ENCODE results near the gene MTX1.
"Not testable (repeated sequence)": the region's sequence is repeated elsewhere in the genome, so short reads cannot be mapped to it uniquely, and the experiment has no call there.

The MTX1 gene

DNA sequence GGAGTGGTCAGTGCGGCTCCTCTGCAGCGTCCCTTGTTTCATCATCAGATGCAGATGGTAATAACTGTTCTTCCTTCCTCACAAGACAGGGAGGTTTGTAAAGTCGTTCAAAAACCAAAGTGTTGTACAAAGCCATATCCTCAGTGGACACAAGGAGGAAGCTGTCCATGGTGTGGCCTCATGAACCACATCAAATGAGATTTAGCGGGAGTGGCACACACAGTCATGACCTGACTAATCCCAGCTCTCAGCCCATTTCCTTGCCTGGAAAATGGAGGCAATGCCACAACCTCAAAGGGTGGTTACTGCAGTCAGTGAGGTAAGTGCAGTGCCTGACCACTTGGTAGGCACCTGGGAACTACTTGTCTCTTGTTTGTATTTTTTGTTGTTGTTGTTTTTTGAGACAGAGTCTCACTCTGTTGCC lies 33.4 kb downstream of the MTX1 start:
- no peak for DNase-seq

DNA sequence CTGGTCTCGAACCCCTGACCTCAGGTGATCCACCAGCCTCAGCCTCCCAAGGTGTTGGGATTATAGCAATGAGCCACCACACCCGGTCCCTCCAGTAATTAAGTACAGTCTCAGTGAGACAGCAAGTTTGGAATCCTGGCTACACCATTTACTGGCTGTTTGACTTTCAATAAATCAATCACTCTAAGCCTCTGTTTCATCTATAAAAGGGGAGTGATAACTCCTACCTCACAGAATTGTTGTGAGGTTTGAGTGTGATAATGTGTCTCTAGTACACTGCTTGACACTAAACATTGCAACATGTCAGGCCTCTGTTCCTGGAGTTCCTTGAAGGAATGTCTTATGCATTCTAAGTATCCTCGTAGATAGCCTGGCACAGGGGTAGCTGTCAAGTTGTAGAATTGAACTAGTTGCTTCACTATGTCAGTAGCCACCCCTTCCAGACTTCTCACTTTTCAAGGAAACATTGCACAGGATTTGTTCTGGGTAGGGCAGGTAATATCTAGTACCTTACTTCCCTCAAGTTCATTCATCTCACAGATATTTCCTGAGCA lies 34.4 kb downstream of the MTX1 start:
- no peak for DNase-seq

DNA sequence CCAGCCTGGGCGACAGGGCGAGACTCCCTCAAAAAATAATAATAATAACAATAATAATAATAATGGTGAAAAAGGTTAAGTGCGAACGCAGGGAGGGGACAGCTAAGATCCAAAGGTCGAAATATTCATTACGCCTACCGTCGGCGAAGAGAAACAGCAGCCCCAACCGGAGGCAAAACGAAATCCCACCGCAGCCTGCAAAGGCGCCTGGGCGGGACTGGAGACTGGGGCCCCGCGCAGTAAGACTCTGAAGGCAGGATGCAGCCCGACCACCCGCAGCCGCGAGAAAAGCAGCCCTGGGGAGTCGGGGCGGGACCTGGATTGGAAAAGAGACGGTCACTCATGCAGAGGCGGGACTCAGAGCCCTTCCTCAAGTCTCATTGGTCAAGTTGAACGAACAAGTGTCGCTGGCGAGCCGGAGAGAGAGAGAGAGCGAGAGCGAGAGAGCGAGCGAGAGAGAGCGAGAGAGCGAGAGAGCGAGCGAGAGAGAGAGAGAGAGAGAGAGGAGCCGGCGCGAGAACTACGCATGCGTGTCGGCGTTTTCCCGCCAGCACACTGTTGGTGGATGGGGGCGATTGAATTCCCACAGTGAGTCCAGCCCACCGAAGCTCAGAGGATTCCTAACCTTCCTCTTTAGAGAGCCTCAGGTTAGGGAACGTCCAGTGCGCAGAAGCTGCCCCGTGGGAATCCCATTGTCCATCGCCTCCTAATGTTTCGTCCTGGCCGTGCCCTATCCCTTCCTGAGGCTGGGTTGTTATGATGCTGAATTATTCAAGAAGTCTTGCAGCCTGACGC lies 36.1 kb downstream of the MTX1 start:
- DNase-seq: peak; percentile 99

DNA sequence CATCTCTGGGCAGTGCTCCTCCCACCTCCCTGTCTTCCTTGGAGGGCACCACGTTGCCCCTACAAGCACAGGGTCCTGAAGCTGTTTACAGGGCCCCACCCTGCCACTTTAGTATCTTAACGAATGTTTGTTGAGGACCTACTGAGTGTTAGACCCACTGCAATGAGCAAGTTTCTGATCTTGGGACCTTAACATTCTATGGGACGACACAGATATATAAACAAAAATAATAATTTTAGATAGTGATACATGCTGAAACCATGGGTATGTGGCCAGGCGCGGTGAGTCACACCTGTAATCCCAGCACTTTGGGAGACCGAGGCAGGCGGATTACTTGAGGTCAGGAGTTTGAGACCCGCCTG lies 36.6 kb downstream of the MTX1 start:
- no peak for DNase-seq

DNA sequence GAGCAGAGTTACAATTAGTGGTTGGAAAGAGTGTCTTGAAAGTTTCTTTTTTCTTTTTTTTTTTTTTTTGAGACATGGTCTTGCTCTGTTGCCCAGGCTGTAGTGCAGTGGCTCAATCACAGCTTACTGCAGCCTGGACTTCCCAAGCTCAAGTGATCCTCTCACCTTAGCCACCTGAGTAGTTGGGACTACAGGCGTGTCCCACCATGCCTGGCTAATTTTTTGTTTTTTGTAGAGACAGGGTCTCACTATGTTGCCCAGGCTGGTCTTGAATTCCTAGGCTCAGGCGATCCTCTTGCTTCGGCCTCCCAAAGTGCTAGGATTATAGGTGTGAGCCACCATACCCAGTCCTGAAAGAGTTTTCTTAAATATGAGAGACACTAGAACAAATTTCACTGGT lies 38.3 kb downstream of the MTX1 start:
- DNase-seq: not testable (repeated sequence)

DNA sequence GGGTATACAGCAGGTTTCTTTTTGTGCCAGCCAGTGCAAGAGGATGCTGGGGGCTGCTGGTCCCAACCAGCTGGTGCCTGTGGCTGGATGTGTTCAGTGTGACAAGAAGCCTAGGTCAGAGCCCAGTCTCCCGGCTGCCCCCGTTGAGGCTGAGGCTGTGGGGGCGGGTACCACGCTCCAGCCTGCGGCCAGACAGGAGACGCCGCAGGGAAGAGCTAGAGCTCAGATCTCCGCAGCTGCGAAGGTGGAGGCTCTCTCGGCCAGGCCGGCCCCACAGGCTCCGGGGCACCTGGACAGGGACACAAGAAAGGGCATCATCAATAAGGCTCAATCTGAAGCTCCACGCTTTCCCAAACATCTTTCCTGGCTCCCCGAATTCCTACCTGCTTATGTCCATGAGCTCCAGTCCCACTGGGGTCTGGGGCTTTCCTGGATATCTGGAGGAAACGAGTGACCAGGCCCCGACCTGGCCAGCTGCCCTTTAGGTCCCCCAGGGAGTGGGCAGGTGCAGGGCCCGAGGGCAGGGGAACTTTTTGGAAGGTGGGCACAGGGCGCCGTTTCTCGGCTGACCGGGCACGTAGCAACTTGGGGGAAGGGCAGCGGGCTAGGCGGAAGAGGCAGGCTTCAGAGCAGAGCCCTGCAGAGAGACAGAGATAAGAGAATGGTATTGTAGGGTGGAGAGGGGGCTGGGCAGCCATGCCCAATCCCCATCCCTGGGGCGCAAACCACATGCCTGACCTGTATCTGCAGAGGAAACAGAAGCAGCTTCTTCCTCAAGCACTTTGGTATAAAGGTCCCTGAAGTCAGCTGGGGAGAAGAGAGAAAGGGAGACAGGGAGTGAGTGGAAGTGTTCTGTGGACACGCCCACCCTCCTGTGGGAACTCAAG lies 39.4 kb downstream of the MTX1 start:
- no peak for DNase-seq

DNA sequence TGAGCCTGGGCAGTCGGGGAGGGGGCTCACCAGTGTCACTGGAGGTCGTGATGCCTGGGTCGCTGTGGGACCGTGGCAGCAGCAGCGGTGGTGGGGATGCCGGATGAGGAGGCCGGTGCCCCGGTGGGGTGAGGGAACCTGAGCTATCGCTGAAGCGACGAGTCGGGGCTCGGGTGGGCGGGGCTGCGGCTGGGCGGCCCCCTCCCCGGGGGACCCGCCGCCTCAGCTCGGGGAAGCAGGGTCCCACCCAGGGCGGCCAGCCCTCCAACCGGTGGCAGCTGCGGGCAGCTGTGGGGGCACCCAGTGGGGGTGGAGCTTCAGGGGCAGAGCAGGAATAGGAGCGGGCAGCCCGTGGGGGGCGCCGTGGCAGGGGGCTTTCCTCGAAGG lies 41.7 kb downstream of the MTX1 start:
- no peak for DNase-seq

DNA sequence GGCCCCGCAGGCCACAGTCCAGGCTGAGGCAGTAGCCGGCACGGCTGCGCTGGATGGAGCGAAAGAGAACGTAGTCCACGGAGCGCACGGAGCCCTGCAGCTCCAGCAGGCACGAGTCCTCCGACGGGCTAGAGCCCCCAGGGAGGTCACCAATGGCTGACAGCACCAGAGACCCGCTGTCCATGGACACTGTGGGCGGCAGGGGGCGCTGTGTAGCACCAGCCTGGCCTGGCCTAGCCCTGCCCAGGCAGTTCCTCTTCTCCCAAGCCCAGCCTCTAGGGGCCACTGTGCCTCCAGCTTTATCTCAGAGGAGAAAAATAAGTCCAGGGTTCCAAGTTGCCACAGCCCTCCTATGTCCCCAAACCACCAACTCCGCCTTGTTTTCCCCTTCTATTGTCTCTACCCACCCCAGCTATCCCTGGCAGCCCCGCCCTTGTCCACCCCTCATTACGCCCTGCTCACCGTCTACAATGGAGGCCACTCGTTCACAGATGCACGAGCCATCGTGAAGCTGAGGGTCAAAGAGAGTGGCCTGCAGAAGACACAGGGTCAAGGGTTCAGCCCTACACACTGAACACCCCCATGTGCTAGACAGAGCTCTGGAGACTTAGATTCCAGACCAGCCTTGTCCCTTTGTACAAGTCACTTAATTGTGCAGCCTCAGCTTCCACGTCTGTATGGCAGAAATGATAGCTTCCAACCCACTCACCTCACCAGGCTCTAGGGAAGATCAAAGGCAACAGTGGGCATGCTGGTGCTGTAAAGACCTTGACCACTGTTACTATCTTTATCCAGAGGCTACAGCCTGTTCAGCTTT lies 42.3 kb downstream of the MTX1 start:
- peak; percentile 87 for DNase-seq

DNA sequence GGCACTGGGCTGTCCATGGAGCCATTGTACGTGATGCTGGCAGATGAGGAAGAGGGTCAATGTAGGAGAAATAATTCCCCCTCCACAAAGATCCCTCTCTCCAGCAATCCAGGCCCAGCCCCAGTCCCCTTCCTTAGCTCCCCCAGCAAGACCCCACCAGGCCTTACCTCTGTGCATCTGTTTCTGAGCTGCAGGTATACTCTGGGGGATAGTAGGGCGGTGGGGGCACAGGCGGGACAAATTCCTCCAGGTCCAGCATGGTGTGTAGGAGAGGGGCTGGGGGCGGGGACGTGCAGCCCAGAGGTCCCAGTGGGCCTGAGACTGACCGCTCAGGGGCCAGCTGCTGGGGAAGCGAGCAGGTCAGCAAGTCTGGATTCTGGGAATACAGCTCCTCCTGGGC lies 43.1 kb downstream of the MTX1 start:
- DNase-seq: no peak

DNA sequence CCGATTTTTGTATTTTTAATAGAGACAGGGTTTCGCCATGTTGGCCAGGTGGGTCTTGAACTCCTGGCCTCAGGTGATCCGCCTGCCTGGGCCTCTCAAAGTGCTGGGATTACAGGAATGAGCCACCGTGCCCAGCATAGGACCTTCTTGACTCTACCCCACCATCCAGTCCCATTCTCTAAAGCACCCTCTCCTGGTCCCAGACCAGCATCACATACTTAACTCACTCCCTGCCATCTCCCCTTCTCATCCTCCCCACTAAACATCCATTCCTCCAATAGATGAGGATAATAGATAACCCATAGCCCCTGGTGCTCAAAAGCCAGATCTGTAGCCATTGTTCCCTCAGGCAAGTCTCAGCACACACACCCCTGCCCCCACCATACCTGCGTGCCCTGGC lies 44.7 kb downstream of the MTX1 start:
- no peak for DNase-seq

DNA sequence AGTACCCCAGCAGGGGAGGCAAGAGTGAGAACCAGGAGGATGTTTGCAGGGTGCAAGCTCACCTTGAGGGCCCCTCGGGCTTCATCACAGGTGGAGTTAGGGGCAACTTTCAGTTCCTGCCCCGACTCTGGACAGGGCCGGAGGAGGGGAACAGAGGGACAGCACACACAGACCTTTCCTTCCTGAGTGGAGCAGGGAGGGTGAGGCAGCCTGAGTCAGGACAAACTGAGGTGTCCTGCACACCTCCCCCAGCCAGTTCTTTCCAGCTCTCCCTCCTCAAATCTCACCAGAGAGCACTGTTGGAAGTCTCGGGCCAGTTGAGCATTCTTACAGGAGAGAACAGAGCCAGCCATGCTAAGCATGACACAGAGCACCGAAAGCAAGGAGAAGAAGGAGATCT lies 45.3 kb downstream of the MTX1 start:
- DNase-seq: no peak

DNA sequence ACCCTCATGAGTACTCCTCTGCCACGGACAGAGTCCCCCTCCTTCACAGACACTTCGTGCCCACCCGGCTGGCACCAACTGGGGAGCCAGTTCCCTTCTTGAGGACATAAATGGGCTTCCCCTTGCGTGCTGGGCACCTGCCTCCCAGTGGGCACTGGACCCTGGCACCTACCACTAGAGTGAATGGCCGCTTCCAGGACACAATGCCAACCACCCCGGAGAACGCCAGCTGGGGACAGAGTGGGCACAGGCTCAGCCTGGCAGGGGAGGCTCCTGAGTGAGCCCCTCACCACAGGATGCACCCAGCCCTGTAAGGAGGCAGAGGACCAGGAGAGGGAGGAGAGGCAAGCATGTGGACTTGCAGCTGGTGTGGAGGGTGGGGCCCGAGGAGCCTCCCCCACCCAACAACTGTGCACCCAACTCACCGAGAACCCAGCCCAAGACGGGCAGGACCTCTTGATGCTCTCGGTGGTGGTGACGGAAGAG lies 45.8 kb downstream of the MTX1 start:
- DNase-seq: no peak

DNA sequence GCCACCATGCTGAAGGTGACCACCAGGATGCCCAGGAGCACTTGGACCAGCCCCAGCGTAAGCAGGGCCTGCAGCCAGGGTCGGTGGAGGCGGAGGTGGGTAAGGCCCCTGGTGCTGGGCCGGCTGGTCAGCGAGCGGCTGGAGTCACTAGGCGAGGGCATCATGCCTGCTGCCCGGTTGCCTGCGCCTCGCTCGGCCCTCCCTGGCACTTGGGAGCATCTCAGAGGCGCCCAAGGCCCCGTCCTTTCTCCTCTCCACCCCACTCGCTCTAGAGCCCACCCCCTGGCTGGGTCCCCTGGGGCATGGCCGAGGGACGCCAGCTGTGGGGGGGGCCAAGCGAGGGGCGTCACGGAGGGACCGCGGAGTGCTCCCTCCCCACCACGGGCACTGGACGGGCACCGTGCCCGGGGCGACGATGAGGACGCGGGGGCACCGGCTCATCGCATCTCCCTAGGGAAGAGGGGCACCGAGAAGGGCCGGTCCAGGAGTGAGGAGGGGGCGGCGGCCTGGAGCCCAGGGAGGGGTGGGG lies 46.3 kb downstream of the MTX1 start:
- no peak for DNase-seq

DNA sequence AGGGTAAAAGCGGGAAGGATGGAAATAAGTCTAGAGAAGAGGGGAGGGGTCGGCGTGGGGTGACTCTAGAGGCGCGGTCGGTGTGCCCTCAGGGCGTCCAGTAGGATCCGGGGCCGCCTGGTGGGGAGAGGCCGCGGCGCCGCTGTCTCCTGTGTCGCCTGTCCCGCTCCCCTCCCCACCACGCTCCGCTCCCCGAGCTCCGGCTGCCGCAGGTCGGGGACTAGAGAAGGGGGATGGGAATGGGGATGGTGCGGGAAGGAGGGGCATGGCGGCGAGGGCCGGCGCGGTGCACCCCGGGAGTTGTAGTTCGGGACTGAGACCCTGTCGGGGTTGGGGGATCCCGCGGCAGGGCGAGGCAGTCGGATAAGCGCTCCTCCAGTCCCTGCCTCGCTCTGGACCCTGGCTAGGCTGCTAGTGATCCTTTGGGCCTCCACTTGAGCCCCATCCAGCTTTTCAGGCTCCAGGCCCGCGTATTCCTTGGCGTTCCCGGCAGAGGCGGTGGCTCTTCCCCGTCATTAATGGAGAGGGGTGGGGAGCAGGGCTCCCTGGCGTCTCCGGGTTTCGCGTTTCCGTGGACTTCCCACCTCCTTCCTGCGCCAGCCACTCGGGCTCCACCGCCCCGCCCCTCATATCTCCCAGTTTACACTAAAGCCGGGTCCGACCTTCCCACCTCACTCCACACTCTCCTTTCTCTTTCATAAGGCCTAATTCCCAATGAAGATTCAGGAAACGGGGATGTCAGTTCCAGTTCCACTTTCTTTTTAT lies 46.9 kb downstream of the MTX1 start, which contains the start of gene ENTREP3:
Gene ENTREP3, minus strand, starts transcription at position 241 of the 765 bp plus-strand sequence. CDS start 606 bp downstream, outside the sequence.
- peak; percentile 27 for DNase-seq

DNA sequence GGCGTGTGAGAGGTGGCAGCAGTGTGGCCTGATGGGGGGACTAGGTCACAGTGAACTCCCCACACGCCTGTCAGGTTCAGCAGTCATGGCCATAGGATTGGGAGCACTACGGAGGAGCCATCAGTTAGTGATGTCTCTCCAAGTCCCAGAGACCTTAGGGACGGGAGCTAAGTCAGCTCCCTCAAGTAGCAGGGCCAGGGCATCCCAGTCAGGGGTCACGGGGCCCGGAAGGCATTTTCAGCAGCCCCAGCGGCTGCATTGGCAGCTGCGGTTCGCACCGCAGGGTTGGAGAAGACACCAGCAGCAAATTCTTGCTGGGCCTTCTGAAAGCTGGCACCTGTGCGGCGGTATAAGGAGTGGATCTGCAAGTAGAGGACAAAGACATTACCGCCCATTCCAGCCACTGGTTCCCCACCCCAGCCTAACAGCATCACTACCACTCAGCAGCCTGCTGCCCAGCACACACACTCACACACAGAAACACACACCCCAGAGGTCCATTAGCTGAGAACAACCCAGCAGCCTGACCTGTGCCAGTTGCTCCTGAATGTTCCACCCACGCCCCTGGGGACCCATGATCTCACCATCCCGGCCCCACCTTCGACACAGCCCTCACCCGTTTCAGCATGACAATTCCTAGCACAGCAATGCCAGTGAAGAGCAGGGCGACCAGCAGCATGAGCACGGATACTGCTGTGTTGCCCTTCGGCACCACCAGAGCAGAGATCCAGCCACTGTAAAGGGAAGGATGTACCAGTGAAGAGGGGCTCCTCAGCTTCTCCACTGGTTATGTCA lies 47.8 kb downstream of the MTX1 start:
- DNase-seq: no peak

DNA sequence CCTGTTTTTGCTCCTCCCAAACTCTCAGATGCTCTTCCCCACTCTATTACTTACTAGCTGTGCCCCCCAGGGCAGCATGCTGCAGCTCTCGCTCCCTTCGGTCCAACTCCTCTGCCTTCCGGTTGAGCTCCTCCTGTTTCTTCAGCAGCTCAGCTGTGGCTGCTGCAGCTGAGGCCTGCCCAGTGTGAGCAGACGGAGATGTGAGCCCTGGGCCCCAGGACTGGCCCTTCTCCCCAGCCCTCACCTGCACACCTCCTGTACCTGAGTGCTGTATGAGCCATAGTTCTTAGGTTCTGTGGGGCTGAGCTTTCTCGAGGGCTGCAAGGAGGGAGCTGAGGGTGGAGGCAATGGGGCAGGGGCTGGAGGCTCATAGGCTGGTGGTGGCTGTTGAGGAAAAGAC lies 51.8 kb downstream of the MTX1 start:
- no peak for DNase-seq

DNA sequence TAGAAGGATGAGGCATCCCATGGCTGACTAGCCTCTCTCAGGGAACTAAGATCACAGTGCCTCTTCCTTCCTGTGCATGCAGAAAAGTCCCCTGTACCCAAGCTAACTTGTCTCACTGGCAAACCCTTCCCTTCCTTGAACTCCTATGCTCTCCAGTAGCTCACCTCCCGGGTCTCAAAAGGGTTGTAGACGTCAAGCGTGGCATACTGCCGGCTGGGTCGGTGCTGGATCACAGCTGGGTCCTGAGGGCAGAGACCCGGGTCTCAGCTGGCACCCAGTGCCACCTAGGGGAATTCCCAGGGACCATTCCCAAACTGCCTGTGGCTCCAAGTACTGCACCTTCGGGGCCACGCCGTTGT lies 53.0 kb downstream of the MTX1 start:
- DNase-seq: peak; percentile 30

DNA sequence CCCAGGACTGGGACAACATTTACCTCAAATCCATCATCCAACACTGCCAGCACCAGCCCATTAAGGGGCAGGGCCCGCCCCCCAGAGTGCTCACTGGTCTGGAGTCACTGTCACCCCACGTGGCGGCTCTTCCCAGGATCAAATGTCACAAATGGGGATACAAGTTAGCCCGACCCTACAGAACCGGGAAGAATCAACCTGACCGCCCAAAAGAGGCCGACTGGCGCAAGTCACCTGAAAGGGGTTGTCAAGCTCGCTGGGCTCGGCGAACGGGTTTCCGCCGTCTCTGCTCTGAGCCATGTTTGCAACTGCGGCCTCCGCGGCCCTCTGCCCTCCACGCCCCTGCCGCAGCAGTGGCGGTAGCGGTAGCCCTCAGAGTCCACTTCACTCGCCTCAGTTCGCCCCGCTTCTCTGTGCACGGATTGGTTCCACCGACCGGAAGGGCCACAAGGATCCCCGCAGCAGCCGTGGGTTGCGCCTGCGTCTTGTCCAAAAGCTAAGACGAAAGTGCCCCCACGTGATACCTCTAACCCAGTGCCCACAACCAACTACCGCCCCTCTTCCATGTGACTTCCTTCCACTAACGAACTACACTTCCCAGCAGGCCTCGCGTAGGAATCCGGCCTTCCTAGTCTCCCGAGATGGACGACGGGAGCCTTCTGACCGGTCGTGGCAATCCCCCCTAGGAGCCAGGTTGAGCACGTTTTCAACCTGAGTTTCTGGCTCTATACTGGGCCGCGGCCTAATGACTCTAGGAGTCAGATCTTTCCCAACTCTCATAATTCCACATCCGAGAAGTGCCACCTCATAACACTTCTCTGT lies 53.6 kb downstream of the MTX1 start, which contains the start of gene SCAMP3:
Gene SCAMP3, minus strand, starts transcription at position 509 of the 822 bp plus-strand sequence. Its CDS starts 209 bp downstream, at position 300.
- DNase-seq: peak; percentile 94

DNA sequence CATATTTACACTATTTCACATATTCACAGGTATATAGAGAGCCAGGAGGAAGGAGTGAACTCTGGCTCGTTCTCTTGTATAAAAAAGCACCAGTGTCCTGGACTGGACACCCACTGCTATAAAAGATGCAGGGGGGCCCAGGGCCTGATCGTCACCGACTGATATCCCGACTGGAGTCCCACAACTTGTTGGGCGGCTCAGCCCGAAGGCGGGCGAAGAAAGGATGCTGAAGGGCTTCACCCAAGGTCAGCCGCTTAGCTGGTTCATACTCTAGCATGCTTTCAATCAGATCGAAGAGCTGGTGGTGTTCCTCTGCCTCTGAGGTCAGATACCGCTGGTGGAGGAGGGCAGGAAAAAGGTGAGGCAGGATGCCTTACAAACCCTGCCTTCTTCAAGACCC lies 54.6 kb downstream of the MTX1 start:
- no peak for DNase-seq

Data from NK-92 treated with Interleukin-12 subunit alpha and Interleukin-12 subunit beta, amount 100 ng/mL, for 24 hours (cell line).